Measurements from ENCODE around the gene ZNF883.

ZNF883 gene

DNA sequence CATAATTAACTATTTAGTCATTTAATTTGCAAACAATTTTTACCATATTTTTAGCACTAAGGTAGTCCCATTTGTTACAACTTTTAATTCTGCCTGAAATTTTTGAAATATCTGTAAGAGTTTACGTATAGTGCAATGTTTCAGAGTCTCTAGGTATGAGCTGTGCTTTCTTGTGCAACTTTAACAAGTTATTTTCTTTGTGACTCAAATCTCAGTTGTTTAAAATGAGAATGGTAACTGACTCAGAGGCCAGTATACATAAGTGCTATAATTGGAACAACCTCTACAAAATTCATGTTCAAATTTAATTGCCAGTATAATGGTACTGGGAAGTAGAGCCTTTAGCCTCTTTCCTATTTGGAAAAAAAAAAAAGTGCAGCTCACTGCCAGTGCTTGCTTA, 14.2 kb upstream of the ZNF883 start:
- no peak overlapping the region for H3K4me3 ChIP-seq (ENCODE audit: low read depth, low read length)
- TF ChIP-seq, protein P1, sequence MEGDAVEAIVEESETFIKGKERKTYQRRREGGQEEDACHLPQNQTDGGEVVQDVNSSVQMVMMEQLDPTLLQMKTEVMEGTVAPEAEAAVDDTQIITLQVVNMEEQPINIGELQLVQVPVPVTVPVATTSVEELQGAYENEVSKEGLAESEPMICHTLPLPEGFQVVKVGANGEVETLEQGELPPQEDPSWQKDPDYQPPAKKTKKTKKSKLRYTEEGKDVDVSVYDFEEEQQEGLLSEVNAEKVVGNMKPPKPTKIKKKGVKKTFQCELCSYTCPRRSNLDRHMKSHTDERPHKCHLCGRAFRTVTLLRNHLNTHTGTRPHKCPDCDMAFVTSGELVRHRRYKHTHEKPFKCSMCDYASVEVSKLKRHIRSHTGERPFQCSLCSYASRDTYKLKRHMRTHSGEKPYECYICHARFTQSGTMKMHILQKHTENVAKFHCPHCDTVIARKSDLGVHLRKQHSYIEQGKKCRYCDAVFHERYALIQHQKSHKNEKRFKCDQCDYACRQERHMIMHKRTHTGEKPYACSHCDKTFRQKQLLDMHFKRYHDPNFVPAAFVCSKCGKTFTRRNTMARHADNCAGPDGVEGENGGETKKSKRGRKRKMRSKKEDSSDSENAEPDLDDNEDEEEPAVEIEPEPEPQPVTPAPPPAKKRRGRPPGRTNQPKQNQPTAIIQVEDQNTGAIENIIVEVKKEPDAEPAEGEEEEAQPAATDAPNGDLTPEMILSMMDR (IDR thresholded peaks at IDR 0.05; ENCODE audit: insufficient read depth, low read length, missing control alignments), result no peak
- POLR2A ChIA-PET, result no interaction called here
- peak; percentile 1 for DNase-seq (ENCODE audit: low read depth, low spot score)
- CTCF ChIA-PET, result no interaction called here

DNA sequence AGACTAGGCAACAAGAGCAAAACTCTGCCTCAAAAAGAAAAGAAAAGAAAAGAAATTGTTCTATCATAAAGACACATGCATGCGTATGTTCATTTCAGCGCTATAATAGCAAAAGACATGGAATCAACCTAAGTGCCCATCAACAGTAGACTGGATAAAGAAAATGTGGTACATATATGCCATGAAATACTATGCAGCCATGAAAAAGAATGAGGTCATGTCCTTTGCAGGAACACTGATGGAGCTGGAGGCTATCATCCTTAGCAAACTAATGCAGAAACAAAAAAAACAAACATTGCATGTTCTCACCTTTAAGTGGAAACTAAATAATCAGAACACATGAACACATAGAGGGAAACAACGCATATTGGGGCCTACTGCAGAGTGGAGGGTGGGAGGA, 6.3 kb upstream of the ZNF883 start:
- CTCF ChIA-PET, result no interaction called here
- no peak overlapping the region for H3K4me3 ChIP-seq (ENCODE audit: low read depth, low read length)
- TF ChIP-seq, protein P1 (IDR thresholded peaks at IDR 0.05; ENCODE audit: insufficient read depth, low read length, missing control alignments), result no peak
- no peak for DNase-seq (ENCODE audit: low read depth, low spot score)
- POLR2A ChIA-PET, result no interaction called here

DNA sequence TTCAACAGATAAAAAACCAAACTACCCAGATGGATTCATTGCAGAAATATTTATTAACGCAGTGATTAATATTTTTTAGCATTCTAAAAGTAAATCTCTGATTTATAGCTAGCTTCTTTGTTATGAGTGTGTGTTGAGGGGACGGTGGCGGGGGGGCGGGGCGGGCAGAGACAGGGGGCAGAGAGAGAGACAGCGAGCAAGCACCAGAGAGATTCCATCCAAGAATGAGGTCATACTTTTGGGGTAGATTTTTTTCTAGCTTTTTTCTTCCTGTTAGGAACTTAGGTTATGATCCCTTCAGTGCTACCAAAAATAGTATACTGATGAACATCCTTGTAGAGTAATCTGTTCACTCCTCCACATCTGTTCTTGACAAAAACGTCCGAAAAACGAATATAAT, 500 bp upstream of the ZNF883 start:
- CTCF ChIA-PET, result no interaction called here
- TF ChIP-seq, protein P1 (IDR thresholded peaks at IDR 0.05; ENCODE audit: insufficient read depth, low read length, missing control alignments), result no peak
- POLR2A ChIA-PET, result no interaction called here
- peak overlapping the region; percentile 49 for H3K4me3 ChIP-seq (ENCODE audit: low read depth, low read length)
- DNase-seq (ENCODE audit: low read depth, low spot score), result no peak

DNA sequence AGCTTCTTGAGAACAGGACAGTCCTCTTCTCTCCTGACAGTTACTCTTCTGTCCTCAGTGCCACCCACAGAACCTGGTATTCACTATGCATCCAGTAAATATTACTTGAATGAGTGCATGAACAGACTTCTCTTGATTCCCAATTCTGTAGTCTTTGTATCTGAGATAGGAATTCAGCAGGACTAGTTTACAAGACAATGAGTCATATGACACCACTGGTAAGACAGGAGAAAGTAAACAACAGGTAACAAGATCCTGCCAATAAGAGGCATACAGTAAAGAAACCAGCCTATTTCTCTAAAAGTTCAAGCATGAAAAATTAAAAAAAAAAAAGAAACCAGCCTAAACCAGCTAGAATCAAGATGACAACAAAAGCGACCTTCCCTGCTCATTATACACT, 6.2 kb downstream of the ZNF883 start:
- no peak overlapping the region for H3K4me3 ChIP-seq (ENCODE audit: low read depth, low read length)
- ChIA-PET CTCF (no interaction called here), POLR2A (no interaction called here)
- DNase-seq (ENCODE audit: low read depth, low spot score), result no peak
- TF ChIP-seq, protein P1 (IDR thresholded peaks at IDR 0.05; ENCODE audit: insufficient read depth, low read length, missing control alignments), result no peak

DNA sequence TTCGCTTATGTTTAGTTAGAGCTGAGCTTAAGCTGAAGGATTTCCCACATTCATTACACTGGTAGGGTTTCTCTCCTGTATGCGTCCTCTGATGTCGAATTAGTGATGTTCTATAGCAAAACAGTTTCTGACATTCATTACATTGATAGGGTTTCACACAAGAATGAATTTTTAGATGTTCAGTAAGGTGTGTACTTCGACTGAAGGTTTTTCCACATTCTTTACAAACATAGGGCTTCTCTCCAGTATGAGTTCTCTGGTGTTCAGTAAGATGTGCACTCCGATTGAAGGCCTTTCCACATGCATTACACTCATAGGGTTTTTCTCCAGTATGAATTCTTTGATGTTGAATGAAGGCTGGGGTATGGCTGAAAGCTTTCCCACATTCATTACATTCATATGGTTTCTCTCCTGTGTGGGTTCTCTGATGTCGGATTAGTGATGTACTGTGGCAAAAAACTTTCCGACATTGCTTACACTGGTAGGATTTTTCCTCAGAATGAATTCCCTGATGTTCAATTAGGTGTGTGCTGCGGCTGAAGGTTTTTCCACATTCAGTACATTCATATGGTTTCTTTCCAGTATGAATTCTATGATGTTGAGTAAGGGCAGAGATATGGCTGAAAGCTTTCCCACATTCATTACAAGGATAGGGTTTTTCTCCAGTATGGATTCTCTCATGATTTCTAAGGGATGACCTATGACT, 14.6 kb downstream of the ZNF883 start:
- DNase-seq (ENCODE audit: low read depth, low spot score), result no peak
- ChIA-PET POLR2A (no interaction called here), CTCF (no interaction called here)
- H3K4me3 ChIP-seq (ENCODE audit: low read depth, low read length), result no peak overlapping the region
- TF ChIP-seq, protein P1 (IDR thresholded peaks at IDR 0.05; ENCODE audit: insufficient read depth, low read length, missing control alignments), result no peak

- ChIA-PET POLR2A (no interaction called here), CTCF (no interaction called here)
- TF ChIP-seq, protein P1 (IDR thresholded peaks at IDR 0.05; ENCODE audit: insufficient read depth, low read length, missing control alignments), result peak; percentile 22
- no peak overlapping the region for H3K4me3 ChIP-seq (ENCODE audit: low read depth, low read length)
- no peak for DNase-seq (ENCODE audit: low read depth, low spot score)
Measured at GRCh38 chr9:112971415-112971814, 40.6 kb downstream of the ZNF883 start.

Measured in AG04449 (cell line).